IMR-90 (cell line): ENCODE results near the gene GLP2R. TPM values are rescaled to one million over a fixed set of nuclear protein-coding genes. Genes with fewer than 3 reads are reported as not detected.

Source experiments
- ATAC-seq: fragments of 200-7000 bp; cut with Tn5 transposase; 2 replicates; pipeline ENCODE4 v1.9.1; 2020; ENCODE audit warnings: low read depth, mild to moderate bottlenecking, moderate library complexity
- BruUV-seq: library from RNA; stranded (reverse); fragments of 400-500 nt; replicated peaks from 2 replicates; lab custom pipeline; 2021; lab: Mats Ljungman, UMichigan
- CTCF ChIA-PET: fragments of 300-600 bp; formaldehyde crosslinking; extraction: SDS; loops from one replicate; lab custom pipeline; 2021; ENCODE audit warnings: antibody characterized with exemption; lab: Yijun Ruan, JAX
- POLR2A ChIA-PET: fragments of 300-600 bp; sonication (Branson Sonifier 250); formaldehyde crosslinking; loops from one replicate; lab custom pipeline; 2022; ENCODE audit warnings: antibody characterized with exemption; ENCODE audit not compliant: unreplicated experiment; lab: Charles Lee
- DNase-seq: peaks from one replicate; pipeline ENCODE4 v3.0.0; 2013
- H2AFZ ChIP-seq: replicated peaks from 2 replicates; pipeline ENCODE3; 2013; ENCODE audit warnings: low read length, mild to moderate bottlenecking; ENCODE audit not compliant: poor library complexity
- H2AK5ac ChIP-seq: 2 replicates; pipeline ENCODE4 v1.6.1; 2013; ENCODE audit warnings: low read depth, low read length, inconsistent platforms
- H2AK9ac ChIP-seq: replicated peaks from 2 replicates; pipeline ENCODE3; 2013; ENCODE audit warnings: mild to moderate bottlenecking, low read depth, low read length, moderate library complexity; ENCODE audit not compliant: poor library complexity
- H2BK120ac ChIP-seq: 2 replicates; pipeline ENCODE4 v1.6.1; 2013; ENCODE audit warnings: low read depth, low read length, inconsistent platforms
- H2BK15ac ChIP-seq: 3 replicates; pipeline ENCODE4 v1.6.1; 2013; ENCODE audit warnings: low read depth, low read length, inconsistent platforms
- H2BK20ac ChIP-seq: 2 replicates; pipeline ENCODE4 v1.6.1; 2013; ENCODE audit warnings: low read depth, mild to moderate bottlenecking, inconsistent platforms, low read length, moderate library complexity
- H2BK5ac ChIP-seq: 2 replicates; pipeline ENCODE4 v1.6.1; 2013; ENCODE audit warnings: mild to moderate bottlenecking, low read depth, low read length, inconsistent platforms; ENCODE audit not compliant: poor library complexity, severe bottlenecking
- H3K14ac ChIP-seq: replicated peaks from 2 replicates; pipeline ENCODE4 v1.6.1; 2013; ENCODE audit warnings: low read depth, low read length, inconsistent platforms
- H3K18ac ChIP-seq: 2 replicates; pipeline ENCODE4 v1.6.1; 2013; ENCODE audit warnings: low read depth, low read length, control low read depth
- H3K23ac ChIP-seq: 2 replicates; pipeline ENCODE4 v1.6.1; 2013; ENCODE audit warnings: low read depth, low read length, inconsistent platforms
- H3K27ac ChIP-seq: 2 replicates; pipeline ENCODE4 v1.5.1; 2013; ENCODE audit warnings: mild to moderate bottlenecking, control low read depth, low read length; ENCODE audit not compliant: insufficient read depth
- H3K27me3 ChIP-seq: 2 replicates; pipeline ENCODE4 v1.6.1; 2013; ENCODE audit warnings: low read length; ENCODE audit not compliant: control insufficient read depth, insufficient read depth
- H3K36me3 ChIP-seq: 2 replicates; pipeline ENCODE4 v1.6.1; 2013; ENCODE audit warnings: low read length, mixed read lengths; ENCODE audit not compliant: control insufficient read depth, insufficient read depth
- H3K4ac ChIP-seq: 2 replicates; pipeline ENCODE4 v1.6.1; 2013; ENCODE audit warnings: low read depth, low read length, inconsistent platforms
- H3K4me1 ChIP-seq: 2 replicates; pipeline ENCODE4 v1.6.1; 2013; ENCODE audit warnings: low read length, mixed read lengths; ENCODE audit not compliant: control insufficient read depth, insufficient read depth
- H3K4me2 ChIP-seq: 2 replicates; pipeline ENCODE4 v1.6.1; 2013; ENCODE audit warnings: low read depth, mild to moderate bottlenecking, control low read depth, low read length, moderate library complexity
- H3K4me3 ChIP-seq: 2 replicates; pipeline ENCODE4 v1.5.1; 2013; ENCODE audit warnings: low read depth, mild to moderate bottlenecking, control low read depth, low read length, moderate library complexity; ENCODE audit not compliant: insufficient read depth
- H3K56ac ChIP-seq: 2 replicates; pipeline ENCODE4 v1.6.1; 2013; ENCODE audit warnings: low read length, inconsistent platforms; ENCODE audit not compliant: insufficient read depth; ENCODE audit errors: extremely low read depth
- H3K79me1 ChIP-seq, 2 experiments: 2 replicates each; pipeline ENCODE4 v1.6.1; 2013; ENCODE audit warnings: low read length in 2 of 2, inconsistent platforms in 1 of 2, low read depth in 1 of 2
- H3K9ac ChIP-seq: 2 replicates; pipeline ENCODE4 v1.6.1; 2013; ENCODE audit warnings: low read depth, low read length, control low read depth
- H3K9me1 ChIP-seq: 2 replicates; pipeline ENCODE4 v1.6.1; 2013; ENCODE audit warnings: low read length, inconsistent platforms; ENCODE audit not compliant: insufficient read depth
- H3K9me3 ChIP-seq: 2 replicates; pipeline ENCODE4 v1.6.1; 2013; ENCODE audit warnings: low read length; ENCODE audit not compliant: control insufficient read depth, insufficient read depth
- H4K20me1 ChIP-seq: 2 replicates; pipeline ENCODE4 v1.6.1; 2013; ENCODE audit warnings: low read length, inconsistent platforms; ENCODE audit not compliant: insufficient read depth
- H4K5ac ChIP-seq: 2 replicates; pipeline ENCODE4 v1.6.1; 2013; ENCODE audit warnings: mild to moderate bottlenecking, low read depth, low read length, control low read depth
- H4K8ac ChIP-seq, 2 experiments: 2 replicates each; pipeline ENCODE4 v1.6.1; 2013; ENCODE audit warnings: low read depth in 2 of 2, low read length in 2 of 2, control low read depth in 1 of 2, inconsistent platforms in 1 of 2
- H4K91ac ChIP-seq: 2 replicates; pipeline ENCODE4 v1.6.1; 2013; ENCODE audit warnings: low read depth, low read length, inconsistent platforms; ENCODE audit not compliant: insufficient read depth
- BHLHE40 ChIP-seq: fragments of 150-350 bp; IDR thresholded peaks from 2 replicates; pipeline ENCODE4 v1.6.1; 2016; ENCODE audit warnings: mild to moderate bottlenecking, low read depth, low read length
- CEBPB ChIP-seq: IDR thresholded peaks from 2 replicates; pipeline ENCODE4 v1.6.1; 2012; ENCODE audit warnings: low read depth, low read length, improper control_type of control experiment
- CHD1 ChIP-seq: IDR thresholded peaks from 2 replicates; pipeline ENCODE4 v1.6.1; 2012; ENCODE audit warnings: low read depth, low read length, improper control_type of control experiment
- FOS ChIP-seq: fragments of 150-350 bp; IDR thresholded peaks from 2 replicates; pipeline ENCODE4 v1.6.1; 2016; ENCODE audit warnings: low read depth, low read length
- MAFK ChIP-seq: IDR thresholded peaks from 2 replicates; pipeline ENCODE4 v1.6.1; 2012; ENCODE audit warnings: low read depth, low read length, improper control_type of control experiment
- MAZ ChIP-seq: IDR thresholded peaks from 2 replicates; pipeline ENCODE4 v1.6.1; 2012; ENCODE audit warnings: low read depth, mild to moderate bottlenecking, low read length, improper control_type of control experiment, moderate library complexity, borderline replicate concordance
- MXI1 ChIP-seq: IDR thresholded peaks from 2 replicates; pipeline ENCODE4 v1.6.1; 2012; ENCODE audit warnings: low read depth, mild to moderate bottlenecking, low read length, moderate library complexity, borderline replicate concordance
- POLR2A ChIP-seq: IDR thresholded peaks from 2 replicates; pipeline ENCODE4 v1.6.1; 2012; ENCODE audit warnings: mild to moderate bottlenecking, low read depth, low read length
- RAD21 ChIP-seq: IDR thresholded peaks from 2 replicates; pipeline ENCODE4 v1.6.1; 2012; ENCODE audit warnings: low read length, improper control_type of control experiment
- RCOR1 ChIP-seq: IDR thresholded peaks from 2 replicates; pipeline ENCODE4 v1.6.1; 2012; ENCODE audit warnings: mild to moderate bottlenecking, low read length, improper control_type of control experiment; ENCODE audit not compliant: insufficient replicate concordance
- RFX5 ChIP-seq: IDR thresholded peaks from 2 replicates; pipeline ENCODE4 v1.8.0; 2012; ENCODE audit warnings: low read depth, mild to moderate bottlenecking, low read length, moderate library complexity
- SMC3 ChIP-seq: fragments of 150-350 bp; IDR thresholded peaks from 2 replicates; pipeline ENCODE4 v1.6.1; 2016; ENCODE audit warnings: low read depth, mild to moderate bottlenecking, antibody characterized with exemption, low read length, moderate library complexity
- WGBS, 2 experiments: methylation state at CpG; one replicate each; pipeline versions ENCODE4 v1.1.5 to v1.1.7; 2013; ENCODE audit warnings: missing lambda C conversion rate in 2 of 2; ENCODE audit not compliant: insufficient read length in 1 of 2; ENCODE audit errors: extremely low coverage in 2 of 2; 5-methylcytosine and 5-hydroxymethylcytosine counted together
- dilution Hi-C: fragments of 300-500 bp; cut with HindIII; formaldehyde crosslinking; loops from one replicate; pipeline ENCODE4 v1.14.3; 2018; ENCODE audit warnings: low sequenced_read_pairs; ENCODE audit not compliant: unreplicated experiment
- in situ Hi-C: fragments of 300-500 bp; cut with MboI; formaldehyde crosslinking; loops from 3 replicates; pipeline ENCODE4 v1.14.3; 2019; ENCODE audit warnings: low sequenced_read_pairs, inconsistent platforms, mixed read lengths
- intact Hi-C: fragments of 100-400 bp; cut with micrococcal nuclease; formaldehyde crosslinking; loops from 2 replicates; pipeline ENCODE4 v1.10.0; 2022
- polyA plus RNA-seq, 3 experiments: library from polyadenylated mRNA; depleted of rRNA; stranded (reverse); fragments of >200 nt; gene quantifications; 2 replicates each; pipeline ENCODE4 v1.2.3, GENCODE V29; 2012; ENCODE audit warnings: low replicate concordance in 1 of 3
- total RNA-seq: library from RNA; depleted of rRNA; stranded (reverse); fragments of >200 nt; gene quantifications from 2 replicates; pipeline ENCODE4 v1.2.3, GENCODE V29; 2012
- TF ChIP-seq, protein P1 (sequence below): conservative IDR thresholded peaks from 2 replicates; pipeline ENCODE4 v1.5.1; 2012; ENCODE audit warnings: mild to moderate bottlenecking, low read depth, low read length, improper control_type of control experiment
- TF ChIP-seq, protein P2 (sequence below): fragments of 150-350 bp; IDR thresholded peaks from 2 replicates; pipeline ENCODE4 v1.6.1; 2016; ENCODE audit warnings: low read depth, mild to moderate bottlenecking, low read length, moderate library complexity, borderline replicate concordance
- TF ChIP-seq, protein P3 (sequence below): fragments of 150-350 bp; IDR thresholded peaks from 2 replicates; pipeline ENCODE4 v1.6.1; 2017; ENCODE audit warnings: mild to moderate bottlenecking, antibody characterized with exemption, low read length, low read depth

Gene GLP2R
- total and polyA plus RNA-seq, 2 of the 4 experiments (the other 2 are of a cell fraction) = 0.07 TPM; not detected in 1

DNA sequence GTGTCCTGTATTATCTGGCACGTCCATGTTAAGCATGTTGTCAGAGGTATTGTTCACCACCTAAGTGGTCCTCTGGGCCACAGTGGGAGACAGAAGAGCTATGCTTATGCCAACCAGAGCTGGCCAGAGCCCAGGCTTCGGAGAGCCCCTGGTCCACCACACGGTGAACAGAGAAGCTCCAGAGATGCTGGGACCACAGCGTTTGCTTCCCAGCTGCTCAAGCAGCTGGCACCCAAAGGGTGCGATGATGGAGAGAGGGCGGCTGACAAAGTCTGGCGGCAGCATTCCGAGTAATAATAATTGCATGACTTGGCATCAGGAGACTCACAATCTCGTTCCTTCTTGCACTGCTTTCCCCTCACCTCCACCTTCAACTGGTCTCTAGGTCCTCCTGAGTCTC is 115.1 kb downstream of the GLP2R start:
- Histone ChIP-seq H3K79me1 (no peaks in the 10 kb centered on the region), H2AK5ac (no peak overlapping the region), H2BK5ac (no peak overlapping the region), H3K4ac (no peak overlapping the region), H2AFZ (no peak overlapping the region), H3K4me3 (no peak overlapping the region), H3K4me1 (no peaks in the 10 kb centered on the region; the same call in 1 of the 2 replicates), H4K8ac (no peak overlapping the region), H3K36me3 (peaks cover 11% of the 10 kb centered on the region; the same call in 1 of the 2 replicates), H4K91ac (no peak overlapping the region), H4K5ac (no peak overlapping the region), H2AK9ac (no peak overlapping the region), H3K14ac (no peak overlapping the region), H2BK20ac (no peak overlapping the region), H3K56ac (no peak overlapping the region), H3K9me1 (no peaks in the 10 kb centered on the region; the same call in 1 of the 2 replicates), H3K23ac (no peak overlapping the region), H3K9ac (no peak overlapping the region), H2BK15ac (no peak overlapping the region), H4K20me1 (no peaks in the 10 kb centered on the region), H2BK120ac (no peak overlapping the region), H3K9me3 (peaks cover 6% of the 10 kb centered on the region), H3K27me3 (no peaks in the 10 kb centered on the region), H3K18ac (no peak overlapping the region), H3K4me2 (no peak overlapping the region), H3K27ac (no peak overlapping the region)
- intact Hi-C loops (no loop called here), in situ Hi-C loops (no loop called here), dilution Hi-C loops (no loop called here)
- ATAC-seq (no peak), DNase-seq (no peak)
- 50% methylated on average over 1 of the region's 9 CpGs; no CpG with 5 or more reads in 1 of the 2 experiments for WGBS, 2 experiments
- CTCF ChIA-PET = interaction anchor here (0.5 to 0.7 kb wide), 2 partner anchors 12 to 295 kb away, joined by 3 to 4 read pairs; no protein-coding TSS in a partner anchor
- TF ChIP-seq, protein P1, sequence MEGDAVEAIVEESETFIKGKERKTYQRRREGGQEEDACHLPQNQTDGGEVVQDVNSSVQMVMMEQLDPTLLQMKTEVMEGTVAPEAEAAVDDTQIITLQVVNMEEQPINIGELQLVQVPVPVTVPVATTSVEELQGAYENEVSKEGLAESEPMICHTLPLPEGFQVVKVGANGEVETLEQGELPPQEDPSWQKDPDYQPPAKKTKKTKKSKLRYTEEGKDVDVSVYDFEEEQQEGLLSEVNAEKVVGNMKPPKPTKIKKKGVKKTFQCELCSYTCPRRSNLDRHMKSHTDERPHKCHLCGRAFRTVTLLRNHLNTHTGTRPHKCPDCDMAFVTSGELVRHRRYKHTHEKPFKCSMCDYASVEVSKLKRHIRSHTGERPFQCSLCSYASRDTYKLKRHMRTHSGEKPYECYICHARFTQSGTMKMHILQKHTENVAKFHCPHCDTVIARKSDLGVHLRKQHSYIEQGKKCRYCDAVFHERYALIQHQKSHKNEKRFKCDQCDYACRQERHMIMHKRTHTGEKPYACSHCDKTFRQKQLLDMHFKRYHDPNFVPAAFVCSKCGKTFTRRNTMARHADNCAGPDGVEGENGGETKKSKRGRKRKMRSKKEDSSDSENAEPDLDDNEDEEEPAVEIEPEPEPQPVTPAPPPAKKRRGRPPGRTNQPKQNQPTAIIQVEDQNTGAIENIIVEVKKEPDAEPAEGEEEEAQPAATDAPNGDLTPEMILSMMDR = no peak
- no peak for TF ChIP-seq RFX5
- no peak for TF ChIP-seq MAFK
- TF ChIP-seq RCOR1 = no peak
- no peak for TF ChIP-seq FOS
- TF ChIP-seq MXI1 = no peak
- TF ChIP-seq, protein P2, sequence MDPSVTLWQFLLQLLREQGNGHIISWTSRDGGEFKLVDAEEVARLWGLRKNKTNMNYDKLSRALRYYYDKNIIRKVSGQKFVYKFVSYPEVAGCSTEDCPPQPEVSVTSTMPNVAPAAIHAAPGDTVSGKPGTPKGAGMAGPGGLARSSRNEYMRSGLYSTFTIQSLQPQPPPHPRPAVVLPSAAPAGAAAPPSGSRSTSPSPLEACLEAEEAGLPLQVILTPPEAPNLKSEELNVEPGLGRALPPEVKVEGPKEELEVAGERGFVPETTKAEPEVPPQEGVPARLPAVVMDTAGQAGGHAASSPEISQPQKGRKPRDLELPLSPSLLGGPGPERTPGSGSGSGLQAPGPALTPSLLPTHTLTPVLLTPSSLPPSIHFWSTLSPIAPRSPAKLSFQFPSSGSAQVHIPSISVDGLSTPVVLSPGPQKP = no peak
- TF ChIP-seq SMC3 = no peak
- TF ChIP-seq RAD21 = no peak
- no peak for TF ChIP-seq CHD1
- TF ChIP-seq CEBPB = no peak
- TF ChIP-seq POLR2A = no peak
- TF ChIP-seq, protein P3, sequence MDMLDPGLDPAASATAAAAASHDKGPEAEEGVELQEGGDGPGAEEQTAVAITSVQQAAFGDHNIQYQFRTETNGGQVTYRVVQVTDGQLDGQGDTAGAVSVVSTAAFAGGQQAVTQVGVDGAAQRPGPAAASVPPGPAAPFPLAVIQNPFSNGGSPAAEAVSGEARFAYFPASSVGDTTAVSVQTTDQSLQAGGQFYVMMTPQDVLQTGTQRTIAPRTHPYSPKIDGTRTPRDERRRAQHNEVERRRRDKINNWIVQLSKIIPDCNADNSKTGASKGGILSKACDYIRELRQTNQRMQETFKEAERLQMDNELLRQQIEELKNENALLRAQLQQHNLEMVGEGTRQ = no peak
- no peak for TF ChIP-seq BHLHE40
- TF ChIP-seq MAZ = no peak
- no TSS peak for BruUV-seq
- POLR2A ChIA-PET = no interaction called here
